Small intestine (tissue), 16 donors: ENCODE results near the gene DNAJC19. TPM values are rescaled to one million over a fixed set of nuclear protein-coding genes. Genes with fewer than 3 reads are reported as not detected.

ENCODE experiments used
- DNase-seq, 2 donors: peaks; one replicate each; pipeline versions ENCODE4 v3.0.0 to v3.0.0-alpha.2; 2013
- FAIRE-seq: peaks from 2 replicates; lab custom pipeline; 2012; peaks lifted over from hg19 to GRCh38; lab: Jason Lieb, UNC
- H3K27ac ChIP-seq, 3 donors: one replicate each; pipeline ENCODE4 v1.5.1; 2013; ENCODE audit warnings: low read length in 2 of 3, mild to moderate bottlenecking in 2 of 3, control low read depth in 1 of 3, inconsistent platforms in 1 of 3, low read depth in 1 of 3, moderate library complexity in 1 of 3
- H3K27me3 ChIP-seq, 3 donors: one replicate each; pipeline ENCODE4 v1.6.1; 2013; ENCODE audit warnings: low read length in 3 of 3, inconsistent platforms in 1 of 3; ENCODE audit not compliant: control insufficient read depth in 3 of 3, insufficient read depth in 3 of 3
- H3K36me3 ChIP-seq, 3 donors: one replicate each; pipeline ENCODE4 v1.6.1; 2013; ENCODE audit warnings: low read length in 3 of 3, inconsistent platforms in 1 of 3, low read depth in 1 of 3, mild to moderate bottlenecking in 1 of 3, moderate library complexity in 1 of 3; ENCODE audit not compliant: control insufficient read depth in 3 of 3, insufficient read depth in 2 of 3
- H3K4me1 ChIP-seq, 3 donors: one replicate each; pipeline ENCODE4 v1.6.1; 2013; ENCODE audit warnings: low read length in 2 of 3, inconsistent platforms in 1 of 3, low read depth in 1 of 3, mild to moderate bottlenecking in 1 of 3, moderate library complexity in 1 of 3; ENCODE audit not compliant: control insufficient read depth in 3 of 3, insufficient read depth in 2 of 3
- H3K4me3 ChIP-seq, 3 donors: one replicate each; pipeline ENCODE4 v1.5.1; 2013; ENCODE audit warnings: low read length in 3 of 3, control low read depth in 1 of 3, inconsistent platforms in 1 of 3, low read depth in 1 of 3, mild to moderate bottlenecking in 1 of 3, moderate library complexity in 1 of 3
- H3K9me3 ChIP-seq, 2 donors: one replicate each; pipeline ENCODE4 v1.6.1; 2013; ENCODE audit warnings: low read depth in 1 of 2, low read length in 1 of 2; ENCODE audit not compliant: control insufficient read depth in 2 of 2, insufficient read depth in 1 of 2
- WGBS, 3 donors: extraction: QIAGEN DNeasy Blood & Tissue Kit; methylation state at CpG; one replicate each; pipeline ENCODE4 v1.1.7; 2013; 5-methylcytosine and 5-hydroxymethylcytosine counted together
- long read RNA-seq, 10 donors: transcript quantifications; one replicate each; lab custom pipeline, GENCODE V29; 2026
- polyA plus RNA-seq, 4 donors: library from polyadenylated mRNA; stranded (reverse) in 3 of 4; unstranded in 1 of 4; fragments of 200-250 nt in 3 of 4; fragments of 120-200 nt in 1 of 4; gene quantifications; one replicate each; pipeline versions ENCODE4 v1.2.1 to v1.2.3, GENCODE V29; 2013
- donor health status: healthy with polysubstance abuse.
- donor health status: control.
- donor health status: control.
- donor health status: Bipolar disorder and iron deficiency.
- donor health status: healthy.

The DNAJC19 gene
- 10 to 100 TPM; 30.9 to 50.4 (median 36.6) TPM for polyA plus RNA-seq
- long read RNA-seq, donor 1, result 0 reads
- long read RNA-seq, donor 2, transcript DNAJC19-201 (6 exons, 1,454 nt), result major isoform, 18 of 24 reads
- long read RNA-seq, donor 2, partial matches to known transcripts, result 0 of 24 reads
- long read RNA-seq, donor 2, other reads (novel, unspliced or antisense), result 0 of 24 reads
- long read RNA-seq, donor 3, transcript DNAJC19-202 (5 exons, 1,239 nt), result minor isoform, 5 of 37 reads
- long read RNA-seq, donor 3, transcript DNAJC19-201 (6 exons, 1,454 nt), result major isoform, 28 of 37 reads
- long read RNA-seq, donor 3, partial matches to known transcripts, result 0 of 37 reads
- long read RNA-seq, donor 3, other reads (novel, unspliced or antisense), result 0 of 37 reads
- long read RNA-seq, donor 4, result 0 reads
- long read RNA-seq, donor 5, transcript DNAJC19-201 (6 exons, 1,454 nt), result major isoform, 10 of 12 reads
- long read RNA-seq, donor 5, partial matches to known transcripts, result 0 of 12 reads
- long read RNA-seq, donor 5, other reads (novel, unspliced or antisense), result 0 of 12 reads
- long read RNA-seq, donor 6, transcript DNAJC19-201 (6 exons, 1,454 nt), result major isoform, 36 of 45 reads
- long read RNA-seq, donor 6, partial matches to known transcripts, result 0 of 45 reads
- long read RNA-seq, donor 6, other reads (novel, unspliced or antisense), result 0 of 45 reads
- long read RNA-seq, donor 7, result 0 reads
- long read RNA-seq, donor 8, partial matches to known transcripts, result 0 of 6 reads
- long read RNA-seq, donor 8, other reads (novel, unspliced or antisense), result 0 of 6 reads
- long read RNA-seq, donor 9, transcript DNAJC19-201 (6 exons, 1,454 nt), result major isoform, 11 of 16 reads
- long read RNA-seq, donor 9, partial matches to known transcripts, result 0 of 16 reads
- long read RNA-seq, donor 9, other reads (novel, unspliced or antisense), result 0 of 16 reads
- long read RNA-seq, donor 10, transcript DNAJC19-202 (5 exons, 1,239 nt), result minor isoform, 8 of 80 reads
- long read RNA-seq, donor 10, transcript DNAJC19-206 (3 exons, 1,133 nt), result minor isoform, 6 of 80 reads
- long read RNA-seq, donor 10, transcript DNAJC19-201 (6 exons, 1,454 nt), result major isoform, 54 of 80 reads
- long read RNA-seq, donor 10, partial matches to known transcripts, result 6 of 80 reads
- long read RNA-seq, donor 10, other reads (novel, unspliced or antisense), result 0 of 80 reads

DNA sequence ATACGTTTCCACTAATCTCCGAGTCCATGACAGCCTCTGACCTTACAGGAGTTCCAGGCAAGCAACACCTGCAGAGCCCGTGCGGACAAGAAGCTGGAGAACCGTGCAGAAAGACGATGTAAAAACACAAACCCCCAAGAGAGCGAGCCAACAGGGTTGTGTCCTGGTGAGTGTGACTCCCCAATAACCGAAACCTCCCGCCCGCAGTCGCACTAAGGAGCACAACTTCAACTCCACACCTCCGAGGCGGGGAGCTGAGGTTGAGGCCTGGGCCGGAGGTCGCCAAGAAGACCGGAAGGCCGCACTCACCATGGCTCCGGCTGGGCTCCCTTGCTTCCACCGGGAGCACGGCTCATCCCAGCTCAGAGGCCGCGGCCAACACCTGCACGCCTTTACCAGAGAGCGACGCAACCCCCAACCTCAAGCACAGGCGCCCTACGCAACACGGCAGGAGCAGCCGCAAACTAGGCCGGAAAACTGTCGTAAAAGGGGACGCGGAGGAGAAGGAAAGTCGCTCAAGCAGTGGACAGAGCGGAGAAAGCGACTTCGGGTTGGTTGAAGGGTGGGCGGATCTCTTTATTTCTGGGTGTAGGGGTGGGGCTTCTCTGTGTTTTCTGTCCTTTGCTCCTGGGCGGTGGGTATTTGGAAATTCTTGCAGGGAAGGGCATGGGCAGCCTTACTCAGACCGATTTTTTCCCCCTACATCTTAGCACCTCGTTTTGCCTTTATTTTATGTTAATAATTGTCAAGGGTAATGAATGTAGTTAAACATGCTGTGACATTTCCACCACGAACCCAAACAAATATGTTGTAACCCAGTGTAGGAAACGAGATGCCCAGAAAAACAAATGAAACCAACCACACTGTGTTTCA is at the start of gene DNAJC19:
TSS of gene DNAJC19 (minus strand) at position 446 of the 873 bp plus-strand sequence. CDS start at position 312, 134 bp downstream.
- Histone ChIP-seq H3K27ac (peak within 1 kb of the TSS; percentile 82 to 92 (median 90)), H3K36me3 (no peaks in the 10 kb centered on the region), H3K9me3 (no peaks in the 10 kb centered on the region), H3K4me1 (no peaks in the 10 kb centered on the region), H3K4me3 (peak within 1 kb of the TSS; percentile 67 to 88 (median 70)), H3K27me3 (no peaks in the 10 kb centered on the region)
- no peak for FAIRE-seq
- WGBS, 3 donors, result 0 to 1% (median 0%) methylated on average over 43 of the region's 43 CpGs
- peak; percentile 97 to 98 for DNase-seq

GRCh38 chr3:181030948-181031347 is 41.4 kb upstream of the DNAJC19 start:
- H3K27ac ChIP-seq, result no peak overlapping the region
- no peaks in the 10 kb centered on the region for H3K4me1 ChIP-seq
- FAIRE-seq (no peak), DNase-seq (no peak)
- no peaks in the 10 kb centered on the region for H3K9me3 ChIP-seq
- no peaks in the 10 kb centered on the region for H3K36me3 ChIP-seq
- no peak overlapping the region for H3K4me3 ChIP-seq
- H3K27me3 ChIP-seq, result no peaks in the 10 kb centered on the region

DNA sequence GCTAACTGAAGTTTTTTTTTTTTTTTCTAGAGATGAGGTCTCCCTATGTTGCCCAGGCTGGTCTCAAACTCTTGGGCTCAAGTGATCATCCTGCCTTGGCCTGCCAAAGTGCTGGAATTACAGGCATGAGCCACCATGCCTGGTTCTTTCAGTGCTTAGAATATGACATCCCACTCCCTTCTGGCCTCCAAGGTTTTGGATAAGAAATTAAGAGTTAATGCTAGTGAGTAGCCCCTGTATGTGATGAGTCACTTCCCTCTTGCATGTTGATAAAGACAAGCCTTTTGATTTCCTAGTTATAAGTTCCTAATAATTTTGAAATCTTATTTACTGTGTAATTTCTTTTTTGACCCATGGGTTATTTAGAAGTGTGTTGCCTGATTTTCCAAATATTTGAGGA is 35.7 kb upstream of the DNAJC19 start:
- FAIRE-seq (no peak), DNase-seq (no peak)
- no peaks in the 10 kb centered on the region for H3K36me3 ChIP-seq
- H3K27me3 ChIP-seq, result no peaks in the 10 kb centered on the region
- H3K4me1 ChIP-seq, result no peaks in the 10 kb centered on the region
- H3K4me3 ChIP-seq, result no peak overlapping the region
- peaks cover 0 to 5% of the 10 kb centered on the region in 2 donors for H3K9me3 ChIP-seq
- no peak overlapping the region for H3K27ac ChIP-seq

DNA sequence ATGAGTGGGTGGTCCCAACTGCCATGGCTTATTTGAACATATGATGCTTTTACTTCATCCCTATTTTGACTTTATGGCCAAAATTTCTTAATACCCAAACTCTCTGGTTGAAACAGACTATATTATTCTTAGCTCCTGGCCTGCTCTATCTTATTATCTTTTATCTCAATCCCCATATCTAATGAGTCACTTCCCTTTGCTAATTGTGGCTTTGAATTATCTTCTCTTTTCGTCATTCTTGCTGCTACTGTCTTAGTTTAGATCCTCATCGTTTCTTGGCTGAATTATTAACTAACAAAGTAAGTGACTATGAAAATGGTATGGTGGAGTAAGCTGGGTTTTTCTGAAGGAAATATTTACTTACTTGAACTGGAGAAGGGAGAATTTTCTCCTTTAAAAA is 28.2 kb upstream of the DNAJC19 start:
- Histone ChIP-seq H3K9me3 (peaks cover 0 to 4% of the 10 kb centered on the region in 2 donors), H3K4me1 (no peaks in the 10 kb centered on the region), H3K27ac (no peak overlapping the region), H3K36me3 (no peaks in the 10 kb centered on the region), H3K27me3 (no peaks in the 10 kb centered on the region), H3K4me3 (no peak overlapping the region)
- 27 to 53% (median 46%) methylated on average over 2 of the region's 2 CpGs for WGBS, 3 donors
- FAIRE-seq (no peak), DNase-seq (no peak)

- H3K36me3 ChIP-seq, result no peaks in the 10 kb centered on the region
- H3K27ac ChIP-seq, result no peak overlapping the region
- H3K4me3 ChIP-seq, result no peak overlapping the region
- DNase-seq (no peak), FAIRE-seq (no peak)
- WGBS, 3 donors, result 52 to 70% (median 62%) methylated on average over 5 of the region's 5 CpGs
- no peaks in the 10 kb centered on the region for H3K9me3 ChIP-seq
- no peaks in the 10 kb centered on the region for H3K4me1 ChIP-seq
- H3K27me3 ChIP-seq, result no peaks in the 10 kb centered on the region
Observed at GRCh38 chr3:181009225-181009624, 19.7 kb upstream of the DNAJC19 start.

DNA sequence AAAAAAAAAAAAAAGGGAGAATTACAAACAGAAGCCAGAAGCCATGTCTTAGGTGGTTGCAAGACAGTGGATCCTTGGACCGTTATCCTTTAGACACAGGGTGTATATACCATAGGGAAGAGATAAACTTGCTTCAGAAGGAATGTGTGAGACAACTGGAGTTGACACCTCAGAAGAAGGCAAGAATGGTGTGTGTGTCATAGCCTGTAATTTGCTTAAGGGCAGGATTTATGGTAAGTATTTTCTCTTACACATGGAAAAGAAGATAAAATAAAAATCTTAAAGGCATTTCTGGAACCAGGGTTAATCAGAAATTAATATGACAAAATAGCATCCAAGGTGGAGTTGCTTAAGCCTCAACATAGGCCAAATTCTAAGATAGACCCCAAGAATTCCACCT is 19.3 kb upstream of the DNAJC19 start:
- WGBS, 3 donors, result 64 to 81% (median 76%) methylated on average over 1 of the region's 1 CpG
- no peak for FAIRE-seq

DNA sequence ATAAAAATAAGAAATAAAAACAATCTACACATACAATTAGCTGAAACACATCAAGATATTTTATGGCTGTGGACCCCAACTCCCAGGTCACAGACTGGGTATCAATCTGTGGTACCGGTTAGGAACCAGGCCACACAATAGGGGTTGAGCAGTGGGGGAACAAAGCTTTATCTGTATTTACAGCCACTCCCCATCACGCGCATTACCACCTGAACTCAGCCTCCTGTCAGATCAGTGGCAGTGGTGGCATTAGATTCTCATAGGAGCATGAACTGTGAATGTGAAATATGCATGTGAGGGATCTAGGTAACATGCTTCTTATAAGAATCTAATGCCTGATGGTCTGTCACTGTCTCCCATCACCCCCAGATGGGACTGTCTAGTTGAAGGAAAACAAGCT is 17.7 kb upstream of the DNAJC19 start:
- WGBS, 3 donors, result 79 to 94% (median 91%) methylated on average over 3 of the region's 3 CpGs
- FAIRE-seq (no peak), DNase-seq (no peak)
- no peaks in the 10 kb centered on the region for H3K4me1 ChIP-seq
- no peaks in the 10 kb centered on the region for H3K9me3 ChIP-seq
- H3K4me3 ChIP-seq, result no peak overlapping the region
- H3K27ac ChIP-seq, result no peak overlapping the region
- no peaks in the 10 kb centered on the region for H3K27me3 ChIP-seq
- H3K36me3 ChIP-seq, result no peaks in the 10 kb centered on the region

More for the DNA sequence above, 19.3 kb upstream of the DNAJC19 start:
- Histone ChIP-seq H3K9me3 (no peaks in the 10 kb centered on the region), H3K27me3 (no peaks in the 10 kb centered on the region), H3K4me3 (no peak overlapping the region), H3K27ac (no peak overlapping the region), H3K4me1 (no peaks in the 10 kb centered on the region), H3K36me3 (no peaks in the 10 kb centered on the region)
- no peak for DNase-seq
